NOMO-1 treated with dmso at 0.1 percent for 144 hours (cell line): ENCODE data around the gene SHISAL1.

Experiments used
- DNase-seq: peaks from one replicate; lab custom pipeline; 2025; ENCODE audit not compliant: unreplicated experiment; lab: John Stamatoyannopoulos, UW

The SHISAL1 gene

DNA sequence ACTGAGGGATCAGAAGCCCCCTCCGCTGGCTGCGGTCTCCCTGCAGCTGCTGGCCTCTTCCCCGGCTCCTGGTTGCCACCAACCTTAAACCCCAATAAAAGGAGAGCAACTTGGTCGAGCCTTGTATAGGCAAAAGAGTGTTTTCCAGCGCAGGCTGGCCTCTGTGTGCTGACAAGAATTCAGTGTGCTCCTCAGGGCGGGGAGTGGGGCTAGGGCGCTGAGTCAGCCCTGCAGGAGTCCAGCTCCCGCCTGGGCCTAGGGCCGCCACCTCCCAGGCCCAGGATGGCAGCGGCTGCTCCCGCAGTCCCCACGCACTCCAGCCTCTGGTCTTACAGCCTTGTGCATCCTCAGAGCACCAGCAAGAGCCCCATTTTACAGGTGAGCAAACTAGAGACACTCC lies at the start of gene SHISAL1:
TSS of gene SHISAL1 (minus strand) at position 186 of the 400 bp plus-strand sequence. CDS start 12,006 bp downstream, outside the sequence.
- DNase-seq = no peak

DNA sequence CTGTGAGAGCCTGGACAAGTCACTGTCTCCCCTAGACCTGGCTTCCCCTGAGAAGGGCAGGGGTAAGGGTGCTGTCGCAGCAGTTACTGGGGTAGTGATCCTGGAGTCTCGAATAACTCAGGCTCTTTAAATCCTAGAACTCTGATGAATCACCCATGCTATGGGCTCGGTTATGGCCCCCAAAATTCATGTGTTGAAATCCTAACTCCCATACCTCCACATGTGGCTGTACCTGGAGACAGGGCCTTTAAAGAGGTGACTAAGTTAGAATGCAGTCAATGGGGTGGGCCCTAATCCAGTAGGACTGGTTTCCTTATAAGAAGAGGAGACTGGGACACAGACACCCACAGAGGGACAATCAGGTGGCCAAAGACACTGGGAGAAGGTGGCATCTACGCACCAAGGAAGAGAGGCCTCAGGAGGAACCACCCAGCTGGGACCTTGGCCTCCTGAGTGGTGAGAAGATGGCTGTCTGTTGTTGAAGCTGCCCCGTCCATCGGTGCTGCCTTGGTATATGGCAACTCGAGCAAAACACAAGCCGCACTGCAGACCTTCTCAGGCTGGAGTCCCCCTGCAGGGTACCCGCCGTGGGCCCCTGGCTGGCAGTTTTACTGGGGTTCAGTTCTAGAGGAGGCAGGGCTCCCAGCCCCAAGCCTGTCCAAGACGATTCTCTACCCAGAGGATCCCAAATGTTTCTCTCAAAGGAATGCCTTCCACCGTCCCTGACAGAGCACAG lies 48.8 kb upstream of the SHISAL1 start:
- no peak for DNase-seq

DNA sequence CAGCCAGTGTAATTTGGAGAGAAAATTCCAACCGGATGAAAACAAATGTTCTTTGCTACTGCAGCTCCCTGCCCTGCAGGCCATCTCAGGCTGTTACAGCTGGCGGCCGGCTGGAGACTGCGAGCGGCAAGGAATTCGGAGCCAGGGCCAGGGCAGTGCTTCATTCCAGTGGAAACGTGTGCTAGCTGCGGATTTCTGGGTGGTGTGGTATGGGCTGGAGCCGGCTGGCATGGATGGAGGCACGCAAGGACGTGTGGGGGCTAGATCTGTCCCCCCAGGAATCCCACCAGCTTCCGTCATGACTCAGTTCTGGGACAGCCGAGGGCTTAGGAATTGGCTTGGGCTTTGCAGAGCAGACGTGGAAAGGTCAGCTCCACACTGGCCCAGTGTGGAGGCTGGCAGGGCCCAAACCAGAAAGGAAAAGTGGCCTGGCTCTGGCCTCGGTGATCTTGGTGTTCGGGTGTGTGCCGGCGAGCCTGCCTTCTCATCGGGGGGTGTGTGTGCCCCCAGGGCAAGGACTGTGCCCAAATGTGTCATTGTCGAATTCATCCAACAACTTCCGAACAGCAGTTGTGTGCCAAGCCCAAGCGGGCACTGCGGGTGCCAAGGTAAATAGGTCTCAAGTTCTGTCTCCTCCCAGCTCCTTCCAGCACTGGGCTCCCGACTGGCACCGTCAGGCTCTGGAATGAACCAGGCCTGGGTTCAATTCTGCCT lies 48.1 kb upstream of the SHISAL1 start:
- DNase-seq = no peak

DNA sequence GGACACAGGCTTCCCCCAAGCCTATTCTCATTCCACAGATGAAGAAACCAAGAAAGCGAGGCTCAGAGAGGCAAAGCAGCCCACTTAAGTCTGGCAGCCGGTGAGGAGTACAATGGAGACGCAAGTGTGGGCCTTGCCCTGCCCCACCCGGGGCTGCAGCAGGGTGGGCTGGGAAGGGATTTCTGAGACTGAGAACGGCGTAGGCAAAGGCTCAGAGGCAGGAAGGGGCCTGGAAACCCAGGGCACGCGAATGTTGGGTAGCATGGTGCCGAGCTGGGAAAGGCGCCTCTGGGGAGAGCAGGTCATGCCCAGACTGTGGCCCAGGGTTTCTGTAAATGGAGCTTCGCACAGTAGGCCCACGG lies 47.5 kb upstream of the SHISAL1 start:
- no peak for DNase-seq

DNA sequence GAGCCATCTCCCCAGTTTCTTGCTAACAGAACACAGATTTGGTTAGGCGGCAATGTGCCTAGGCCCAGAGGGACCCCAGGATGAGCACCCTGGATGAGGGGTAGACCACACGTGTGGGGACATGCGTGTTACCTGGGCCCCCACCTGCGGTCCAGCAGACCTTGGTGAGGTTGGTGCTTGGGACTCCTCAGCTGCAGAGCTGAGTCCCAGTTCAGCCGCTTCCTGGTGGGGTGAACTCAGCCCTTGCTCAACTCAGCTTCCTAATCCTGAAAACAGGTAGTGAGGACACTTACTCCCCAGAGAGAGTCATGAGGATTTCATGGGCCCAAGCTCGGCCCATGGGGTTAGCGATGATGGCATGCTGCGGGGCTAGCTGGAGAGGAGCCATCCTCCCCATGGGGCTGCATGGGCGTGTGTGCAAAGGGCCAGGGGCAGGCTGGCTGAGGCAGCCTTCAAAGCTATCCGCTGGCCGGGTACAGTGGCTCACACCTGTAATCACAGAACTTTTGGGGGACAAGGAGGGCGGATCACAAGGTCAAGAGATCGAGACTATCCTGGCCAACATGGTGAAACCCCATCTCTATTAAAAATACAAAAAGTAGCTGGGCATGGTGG lies 46.9 kb upstream of the SHISAL1 start:
- no peak for DNase-seq

DNA sequence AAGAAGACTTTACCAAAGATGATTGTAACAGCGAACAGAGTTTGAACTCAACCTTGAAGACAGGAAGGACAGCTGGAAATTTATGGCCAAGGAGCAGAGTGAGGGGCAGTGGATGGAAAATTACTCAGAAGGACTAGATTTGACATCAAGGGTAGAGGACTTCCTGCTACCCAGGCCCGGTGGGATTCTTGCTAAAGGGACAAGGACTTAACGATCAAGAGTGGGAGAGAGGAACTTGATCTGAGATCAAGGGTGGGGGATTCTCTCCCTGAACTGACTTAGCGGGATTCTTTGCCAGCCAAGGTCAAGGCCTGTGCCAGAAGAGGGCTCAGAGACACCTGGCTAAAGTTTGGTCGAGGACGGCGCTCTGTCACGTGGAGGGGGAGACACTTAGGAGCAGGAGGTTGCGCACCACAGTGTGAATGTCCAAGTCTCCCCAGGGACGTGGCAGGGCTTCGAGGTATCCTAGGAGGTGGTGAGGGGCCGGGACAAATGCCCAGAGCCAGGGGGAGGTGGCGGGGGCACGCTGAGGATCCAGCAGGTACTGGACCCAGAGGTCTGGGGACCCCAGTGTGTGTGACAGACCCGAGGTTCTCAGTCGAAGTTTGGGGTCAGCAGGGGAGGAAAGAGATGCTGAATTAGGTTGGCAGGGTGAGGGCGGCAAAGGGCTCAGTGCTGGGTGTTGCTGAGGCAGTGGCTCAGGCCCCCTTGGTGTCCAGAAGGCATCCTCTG lies 46.1 kb upstream of the SHISAL1 start:
- no peak for DNase-seq

DNA sequence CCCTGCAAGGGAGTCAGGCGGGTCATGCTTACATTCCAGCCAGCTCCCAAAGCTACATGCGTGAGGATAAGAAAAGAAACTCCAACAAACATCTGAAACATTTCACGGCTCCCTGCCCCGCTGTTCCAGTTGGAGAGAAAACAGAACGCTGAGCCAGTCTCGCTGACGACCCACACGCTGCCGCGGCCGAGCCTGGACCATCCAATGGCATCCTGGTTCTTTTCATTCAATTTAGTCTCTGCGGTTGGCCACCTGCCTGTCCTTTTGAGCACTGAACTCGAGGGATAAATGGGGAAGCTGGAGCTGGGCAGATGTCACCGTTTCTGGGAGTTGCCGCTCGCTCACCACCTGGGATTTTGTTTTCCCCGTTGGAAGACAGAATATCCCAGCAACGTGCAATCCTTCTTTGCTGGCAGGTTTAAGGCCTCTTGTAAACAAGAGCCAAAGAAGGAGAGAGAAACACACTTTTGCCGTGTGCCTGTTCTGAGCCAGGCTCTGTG lies 45.3 kb upstream of the SHISAL1 start:
- no peak for DNase-seq

DNA sequence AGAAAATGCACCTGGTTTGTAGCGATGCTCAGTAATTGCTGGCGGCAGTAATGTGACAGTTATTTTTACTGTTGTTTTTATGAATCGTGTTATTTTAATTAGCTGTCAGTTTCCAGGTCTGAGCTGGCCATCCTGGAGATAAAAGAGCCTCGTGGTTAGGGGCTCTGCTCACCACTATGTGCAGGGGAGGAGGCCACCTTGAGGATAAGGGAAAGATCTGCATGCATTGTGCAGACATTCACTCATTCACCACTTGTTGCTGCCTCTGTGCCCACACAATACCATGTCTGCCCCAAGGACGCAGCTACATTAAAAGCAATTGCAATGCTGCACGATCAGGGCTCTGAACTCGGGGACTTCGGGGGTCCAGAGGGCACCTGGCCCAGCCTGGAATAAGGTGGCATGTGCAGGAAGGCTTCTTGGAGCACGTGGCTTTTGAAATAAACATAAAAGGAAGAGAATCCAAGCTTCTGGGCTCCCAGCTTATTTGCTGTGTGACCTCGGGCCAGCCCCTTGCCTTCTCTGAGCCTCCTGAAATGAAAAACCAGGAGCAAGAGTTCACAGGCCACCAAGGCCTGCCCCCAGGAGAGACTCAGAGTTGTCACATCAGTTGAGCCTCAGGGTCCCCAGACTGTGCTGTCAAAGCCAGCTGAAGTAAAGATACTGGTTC lies 44.7 kb upstream of the SHISAL1 start:
- DNase-seq = no peak

DNA sequence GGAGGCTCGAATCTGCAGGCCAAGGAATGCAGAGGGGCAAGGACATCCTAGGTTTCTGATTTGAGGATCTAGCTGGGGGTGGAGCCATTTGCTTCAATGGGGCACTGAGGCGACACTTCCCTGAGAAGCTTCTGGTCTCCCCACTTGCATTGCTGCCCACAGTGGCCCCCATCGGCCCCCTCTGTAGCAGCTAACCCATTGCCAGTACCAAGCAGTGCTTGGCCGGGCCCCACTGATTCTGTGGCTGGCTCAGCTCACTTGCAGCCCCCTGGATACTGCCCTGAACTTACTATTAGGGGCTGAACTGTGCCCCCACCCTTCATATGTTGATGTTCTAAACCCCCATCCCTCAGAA lies 42.9 kb upstream of the SHISAL1 start:
- DNase-seq = no peak

DNA sequence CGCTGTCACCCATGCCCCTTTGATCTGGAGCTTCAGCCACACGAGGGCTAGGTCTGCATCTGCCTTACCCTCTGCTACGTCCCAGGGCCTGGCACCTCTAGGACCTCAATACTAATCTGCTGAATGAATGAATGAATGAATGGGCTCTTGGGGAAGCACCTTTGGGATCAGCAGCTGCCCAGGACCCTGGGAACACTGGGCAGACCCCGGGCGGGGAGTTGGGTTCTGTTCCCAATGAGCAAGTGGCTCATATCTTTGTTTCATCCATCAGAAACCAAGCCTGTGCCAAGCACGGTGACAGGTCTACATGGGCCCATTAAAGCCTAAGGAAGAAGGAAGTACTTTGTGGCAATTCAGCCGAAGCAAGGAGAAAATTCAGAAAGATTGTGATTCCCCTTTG lies 41.5 kb upstream of the SHISAL1 start:
- DNase-seq = no peak

DNA sequence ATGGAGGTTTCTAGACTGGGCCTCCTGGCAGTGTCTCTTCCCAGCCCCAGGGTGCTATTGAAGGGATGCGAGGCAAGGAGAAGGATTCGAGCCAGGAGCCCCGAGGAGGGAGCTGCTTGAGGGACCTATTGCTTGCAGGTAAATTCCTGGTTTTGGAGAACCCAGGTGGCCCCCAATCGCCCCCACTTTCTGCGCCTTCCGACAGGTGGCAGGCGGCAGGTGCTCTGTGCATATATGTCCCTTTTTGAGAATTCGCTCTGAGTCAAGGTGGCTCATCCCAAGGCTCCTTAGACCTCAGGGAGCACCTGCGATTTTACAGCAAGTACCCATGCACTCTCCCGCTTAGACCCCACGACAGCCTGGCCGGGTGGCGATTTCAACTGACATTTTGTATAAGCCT lies 40.3 kb upstream of the SHISAL1 start:
- no peak for DNase-seq

DNA sequence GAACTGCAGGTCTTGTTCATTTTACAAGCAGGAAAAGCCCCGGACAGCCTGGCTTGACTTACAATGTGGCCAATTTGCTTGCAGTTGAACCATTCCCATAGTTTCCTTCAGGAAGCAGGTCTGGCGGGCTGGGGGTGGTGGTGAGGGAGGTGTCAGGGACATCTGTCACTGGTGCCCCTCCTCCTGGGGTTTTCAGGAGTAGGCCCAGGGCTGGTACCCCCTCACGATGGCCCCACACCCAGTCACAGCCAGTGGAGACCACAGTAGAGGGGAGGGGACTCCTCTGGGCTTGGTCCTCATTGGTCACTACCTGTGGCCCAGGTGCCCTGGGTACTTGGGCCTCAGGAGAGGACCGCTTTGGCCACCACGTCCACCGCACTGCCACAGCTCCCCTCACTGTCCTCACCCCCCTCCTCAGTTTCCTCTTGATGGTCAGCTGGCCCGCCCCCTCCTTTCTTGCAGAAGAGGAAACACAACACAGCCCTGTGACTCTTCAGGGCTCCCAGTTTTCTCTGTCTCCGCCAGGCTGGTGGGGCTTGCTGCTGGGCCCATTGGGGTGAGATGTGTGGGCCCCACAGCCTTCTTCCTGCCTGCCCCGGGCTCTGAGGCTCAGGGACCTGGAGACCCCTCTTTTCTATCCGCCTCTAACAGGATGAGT lies 39.8 kb upstream of the SHISAL1 start:
- no peak for DNase-seq

DNA sequence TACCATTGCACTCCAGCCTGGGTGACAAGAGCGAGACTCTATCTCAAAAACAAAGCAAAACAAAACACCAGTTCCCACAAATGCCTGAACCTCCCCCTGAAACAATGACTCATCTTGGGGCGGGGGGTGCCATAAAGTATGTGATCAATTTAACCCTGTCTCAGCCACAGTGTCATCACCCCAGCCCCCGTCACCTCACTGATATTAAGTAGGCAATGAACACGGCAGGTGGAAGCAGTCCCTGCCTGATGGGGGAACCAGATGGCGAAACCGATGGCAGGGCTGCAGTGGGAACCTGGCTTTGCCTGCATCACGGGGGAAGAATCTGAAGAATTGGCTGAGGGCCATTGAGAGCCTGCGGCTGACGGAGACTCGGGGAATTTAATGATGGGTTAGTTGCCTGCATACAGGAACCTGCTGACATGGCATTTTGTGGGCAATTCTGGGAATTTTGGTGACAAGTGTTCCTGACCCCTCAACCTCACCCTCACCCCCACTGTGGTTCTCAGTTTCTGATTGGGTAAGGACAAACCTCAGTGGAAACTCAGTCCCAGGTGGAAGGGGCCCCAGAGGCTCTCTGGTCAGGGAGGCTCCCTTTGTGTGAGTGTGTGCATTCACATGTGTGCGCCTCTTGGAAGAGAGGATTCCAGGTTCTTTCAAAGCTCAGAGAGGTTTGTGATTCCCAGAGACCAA lies 39.1 kb upstream of the SHISAL1 start:
- no peak for DNase-seq

DNA sequence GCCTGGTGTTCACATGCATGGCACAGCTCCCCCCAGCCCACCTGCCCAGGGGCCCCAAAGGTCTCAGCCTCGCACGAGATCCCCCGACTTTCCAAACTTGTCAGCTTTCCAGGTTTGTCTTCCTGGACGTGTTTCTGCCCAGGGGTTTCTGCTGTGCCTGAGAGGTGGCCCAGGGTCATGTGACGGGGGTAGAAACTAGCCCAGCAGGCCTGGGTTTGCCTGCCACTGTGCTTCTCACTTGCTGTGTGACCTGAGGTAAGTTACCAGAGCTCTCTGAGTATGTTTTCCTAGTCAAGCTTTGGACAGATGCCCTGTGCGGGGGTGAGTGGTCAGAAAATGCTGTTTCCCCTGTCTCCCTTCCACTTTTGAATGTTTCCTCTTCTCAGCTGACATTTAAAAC lies 38.3 kb upstream of the SHISAL1 start:
- no peak for DNase-seq

DNA sequence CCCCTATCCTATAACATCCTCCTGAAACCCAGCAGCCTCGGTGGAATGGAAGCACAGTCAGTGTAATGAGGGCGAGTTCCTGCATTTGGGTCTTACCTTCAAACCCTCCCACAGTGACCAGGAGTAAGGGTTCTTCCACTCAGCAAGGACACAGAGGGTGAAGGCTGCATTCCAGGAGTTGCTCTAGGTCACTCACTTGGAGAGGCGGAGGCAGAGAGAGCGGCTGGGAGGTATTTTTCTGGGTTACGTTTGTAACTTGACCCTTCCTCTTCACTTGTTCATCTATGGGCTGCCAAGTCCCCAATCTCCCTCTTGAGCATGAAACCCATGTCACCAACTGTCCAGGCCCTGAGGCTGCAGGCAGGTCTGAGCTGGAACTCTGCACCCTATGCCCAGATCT lies 36.8 kb upstream of the SHISAL1 start:
- DNase-seq = no peak

DNA sequence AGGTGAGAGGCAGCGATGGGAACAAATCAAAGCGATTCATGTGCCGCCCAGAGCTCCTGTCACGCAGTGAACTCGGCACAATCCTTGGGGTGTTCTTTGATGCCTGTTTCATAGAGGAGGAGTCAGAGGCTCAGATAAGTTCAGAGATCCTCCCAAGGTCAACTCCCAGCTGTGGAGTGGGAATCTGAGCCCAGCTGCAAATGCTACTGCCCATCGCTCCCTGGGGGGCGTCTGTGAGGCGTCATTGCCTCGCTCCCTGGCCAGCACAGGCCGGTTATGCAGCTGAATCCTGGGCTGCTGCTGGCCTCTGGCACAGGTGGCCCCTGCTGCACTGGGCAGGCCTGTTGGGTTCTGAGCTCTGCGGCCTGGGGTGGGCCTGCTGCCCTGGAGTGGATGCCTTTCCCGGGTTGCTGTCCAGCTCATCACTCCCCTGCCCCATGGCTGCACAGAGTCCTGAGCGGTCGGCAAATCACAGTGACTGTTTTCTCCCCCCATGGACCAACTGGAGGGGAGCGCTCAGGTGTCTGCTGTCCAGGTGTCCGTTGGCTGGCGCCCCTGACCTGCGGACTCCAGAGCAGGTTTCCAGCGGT lies 36.3 kb upstream of the SHISAL1 start:
- DNase-seq = no peak

DNA sequence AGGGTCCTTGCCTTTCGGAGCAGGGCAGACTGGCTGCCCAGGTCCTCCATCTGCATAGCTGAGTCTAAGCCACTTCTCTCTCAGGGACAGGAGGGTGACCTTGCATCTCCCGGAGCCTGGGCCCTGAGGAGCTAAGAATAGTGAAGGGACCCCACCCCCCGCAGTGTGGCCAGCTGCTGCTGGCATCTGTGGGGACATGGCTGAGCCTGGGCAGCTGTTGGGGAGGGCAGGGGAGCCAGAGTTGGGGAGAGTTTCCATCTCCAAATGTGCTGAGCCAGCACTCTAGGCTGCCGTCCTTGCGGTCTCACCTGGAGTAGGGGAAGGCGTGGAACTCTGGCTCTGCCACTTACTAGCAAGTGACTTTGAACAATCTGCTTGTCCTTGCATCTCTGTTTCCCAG lies 34.8 kb upstream of the SHISAL1 start:
- no peak for DNase-seq

DNA sequence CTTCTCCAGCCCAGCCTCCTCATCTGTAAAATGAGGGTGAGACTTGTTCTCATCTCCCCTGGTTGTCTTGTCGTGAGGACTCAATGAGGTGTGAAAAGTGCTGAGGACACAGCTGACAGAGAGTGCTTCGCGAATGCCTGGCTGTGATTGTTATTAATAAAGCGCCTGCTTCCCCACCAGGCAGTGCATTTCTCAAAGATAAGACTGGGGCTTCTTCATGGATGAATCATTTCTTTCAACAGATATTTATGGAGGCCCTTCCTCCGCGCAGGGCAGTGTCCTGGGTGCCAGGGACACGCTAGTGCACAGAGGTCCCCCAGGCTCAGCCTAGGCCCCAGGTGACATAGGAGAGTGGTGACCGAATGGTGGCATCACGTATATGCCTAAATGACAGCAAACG lies 34.3 kb upstream of the SHISAL1 start:
- DNase-seq = no peak

DNA sequence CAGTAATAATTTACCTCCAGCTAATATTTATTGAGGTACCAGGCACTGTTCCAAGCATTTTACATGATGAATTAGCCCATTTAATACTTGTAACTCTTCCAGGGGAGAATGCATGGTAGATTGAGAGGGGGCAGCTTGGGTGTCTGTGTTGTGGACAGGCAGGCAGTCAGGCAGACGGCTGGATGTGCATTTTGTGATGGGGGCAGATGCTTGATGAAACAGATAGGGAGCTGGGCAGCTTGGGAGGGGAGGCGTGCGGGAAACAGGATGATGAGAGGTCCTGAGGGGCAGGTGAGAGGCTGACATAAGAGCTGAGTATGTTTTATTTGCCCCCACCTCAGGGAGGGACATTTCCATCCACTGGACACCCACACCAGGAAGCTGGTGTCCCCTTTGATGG lies 33.1 kb upstream of the SHISAL1 start:
- no peak for DNase-seq

DNA sequence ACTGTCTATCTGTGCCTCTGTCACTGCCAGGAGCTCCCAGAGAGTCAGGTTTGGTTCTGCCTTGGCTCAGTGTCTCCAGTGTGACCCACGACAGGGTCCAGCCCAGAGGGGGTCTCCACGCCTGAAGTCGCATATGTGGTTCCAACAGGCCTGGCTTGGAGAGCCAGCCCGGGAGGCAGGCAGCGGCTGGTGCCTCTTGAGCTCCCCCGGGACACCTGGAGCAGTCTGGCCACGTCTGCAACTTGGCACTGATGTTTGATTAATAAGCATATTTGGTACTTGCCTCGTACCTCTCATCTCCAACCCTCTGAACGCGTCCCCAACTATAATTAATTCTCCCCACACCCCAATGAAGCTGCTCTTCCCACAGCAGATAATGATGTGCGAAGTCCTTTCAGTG lies 31.7 kb upstream of the SHISAL1 start:
- DNase-seq = no peak
